ENCODE data around the gene TTC23L.

The TTC23L gene

DNA sequence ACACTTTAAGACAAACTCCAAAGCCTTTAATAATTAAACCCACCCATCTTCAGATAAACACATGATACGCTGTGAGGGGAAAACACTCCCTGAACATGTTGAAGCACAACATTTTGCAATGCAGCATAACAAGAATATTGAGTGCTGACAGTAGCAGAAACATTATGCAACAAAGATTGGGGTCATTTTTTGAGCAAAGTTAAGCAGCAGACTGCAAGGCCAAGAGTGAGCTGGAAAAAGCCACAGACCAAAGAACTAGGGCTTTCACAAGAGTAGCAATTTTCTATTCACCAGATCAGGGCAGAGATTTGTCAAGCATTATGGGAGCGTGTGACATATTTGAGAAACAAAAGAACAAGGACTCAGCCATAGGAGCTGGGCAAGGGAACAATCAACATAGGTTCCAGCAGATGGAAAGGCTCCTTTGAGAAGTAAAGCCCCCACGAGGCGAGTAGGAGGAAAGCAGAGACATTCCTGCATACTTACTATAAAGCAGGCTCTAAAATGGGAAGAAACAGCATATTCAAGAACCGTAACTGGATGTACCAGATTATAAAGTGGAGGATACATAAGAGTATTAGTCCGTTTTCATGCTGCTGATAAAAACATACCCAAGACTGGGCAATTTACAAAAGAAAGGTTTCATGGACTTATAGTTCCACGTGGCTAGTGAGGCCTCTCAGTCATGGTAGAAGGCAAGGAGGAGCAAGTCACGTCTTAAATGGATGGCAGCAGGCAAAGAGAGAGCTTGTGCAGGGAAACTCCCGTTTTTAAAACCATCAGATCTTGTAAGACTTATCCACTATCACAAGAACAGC, 4.8 kb upstream of the TTC23L start:
- no peak for DNase-seq

DNA sequence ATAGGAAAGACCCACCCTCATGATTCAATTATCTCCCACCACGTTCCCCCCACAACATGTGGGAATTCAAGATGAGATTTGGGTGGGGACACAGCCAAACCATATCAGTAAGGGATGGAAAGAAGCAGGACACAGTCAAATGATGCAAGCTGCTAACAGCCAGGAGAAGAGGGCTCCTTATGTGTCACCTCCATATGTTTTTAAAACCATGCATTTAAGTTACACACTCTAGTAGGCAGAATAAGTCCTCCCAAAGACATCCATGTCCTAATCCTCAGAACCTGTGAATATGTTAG, 4.2 kb upstream of the TTC23L start:
- DNase-seq = no peak

DNA sequence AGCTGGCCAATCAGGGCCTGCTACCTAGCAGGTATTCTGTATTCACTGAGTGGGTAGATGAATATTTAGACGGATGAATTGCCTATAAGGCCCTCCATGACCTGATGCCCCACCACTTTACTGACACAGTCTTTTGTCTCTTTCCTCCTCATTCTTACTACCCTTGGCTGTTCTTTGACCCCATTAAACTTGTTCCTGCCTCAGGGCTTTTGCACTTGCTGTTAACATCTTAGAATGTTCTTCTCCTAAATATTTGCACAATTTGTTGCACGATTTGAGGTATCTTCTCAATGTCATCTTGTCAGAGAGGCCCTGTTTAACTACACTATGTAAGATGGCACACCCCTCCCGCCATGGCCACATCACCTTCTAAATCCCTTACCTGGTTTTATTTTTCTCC, 3.3 kb upstream of the TTC23L start:
- no peak for DNase-seq

DNA sequence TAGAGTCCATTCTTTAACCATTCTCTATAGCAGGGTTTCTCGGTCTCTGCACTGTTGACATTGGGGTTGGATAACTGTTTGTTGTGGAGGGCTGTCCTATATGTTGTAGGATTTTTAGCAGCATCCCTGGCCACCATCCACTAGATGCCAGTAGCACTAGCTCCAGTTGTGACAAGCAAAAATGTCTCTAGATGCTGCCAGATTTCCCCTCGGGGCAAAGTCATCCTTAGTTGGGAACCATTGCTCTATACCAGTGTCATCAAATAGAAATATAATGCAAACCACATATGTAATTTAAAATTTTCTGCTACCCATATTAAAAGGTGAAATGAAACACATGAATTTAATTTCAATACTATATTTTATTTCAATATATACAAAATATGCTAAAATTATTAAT, 2.9 kb downstream of the TTC23L start:
- no peak for DNase-seq

DNA sequence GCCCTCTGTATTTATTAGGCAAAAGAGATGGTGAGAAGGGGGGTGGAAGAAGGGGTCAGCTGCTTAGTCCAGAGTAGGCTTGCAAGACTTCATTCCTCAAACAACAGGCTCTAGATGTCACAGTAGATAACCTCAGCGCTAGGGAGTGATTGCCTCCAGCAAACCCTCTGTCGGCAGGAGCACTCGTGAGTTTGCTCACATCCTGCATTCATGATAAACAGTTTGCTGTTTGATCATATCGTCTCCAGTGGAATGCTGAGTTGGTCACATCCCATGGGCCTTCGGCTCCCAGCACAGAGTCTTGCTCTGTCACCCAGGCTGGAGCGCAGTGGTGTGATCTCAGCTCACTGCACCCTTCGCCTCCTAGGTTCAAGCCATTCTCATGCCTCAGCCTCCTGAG, 3.6 kb downstream of the TTC23L start:
- DNase-seq = no peak

DNA sequence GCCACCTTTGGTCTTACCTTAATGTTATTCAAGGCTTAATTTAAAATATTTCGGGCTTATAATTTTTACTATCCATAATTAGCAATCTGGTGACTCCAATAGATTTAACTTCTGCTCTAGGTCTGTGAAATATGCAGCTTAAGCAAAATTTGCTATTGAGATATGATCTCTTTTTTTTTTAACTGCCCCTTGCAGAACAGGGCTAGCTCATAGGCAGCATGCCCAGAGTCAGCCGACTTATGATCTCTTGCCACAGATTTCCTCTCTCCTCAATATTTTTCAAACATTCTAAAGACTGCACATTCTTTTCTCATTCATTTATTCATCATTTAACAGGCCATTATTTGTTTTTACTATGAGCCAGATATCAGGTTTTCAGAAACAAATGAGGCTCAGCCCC, 4.5 kb downstream of the TTC23L start:
- DNase-seq = no peak

DNA sequence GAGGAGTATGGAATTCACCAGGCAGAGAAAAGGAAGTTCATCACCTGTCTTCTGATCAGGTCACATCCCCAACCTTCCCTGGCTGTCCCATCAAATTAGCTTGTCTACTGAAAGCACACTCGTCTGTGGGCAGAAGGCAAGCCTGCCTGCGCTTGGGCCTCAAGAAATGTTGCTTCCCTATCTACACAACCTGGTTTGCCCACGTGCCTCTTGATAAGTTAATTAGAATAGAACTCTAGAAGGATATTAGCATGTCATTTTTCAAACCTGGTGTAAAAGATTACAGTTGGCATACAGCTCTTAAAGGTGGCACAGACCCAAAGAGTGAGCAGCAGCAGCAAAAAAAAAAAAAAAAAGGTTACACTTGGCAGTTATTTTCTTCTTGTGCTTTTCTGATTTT, 5.1 kb downstream of the TTC23L start:
- no peak for DNase-seq

DNA sequence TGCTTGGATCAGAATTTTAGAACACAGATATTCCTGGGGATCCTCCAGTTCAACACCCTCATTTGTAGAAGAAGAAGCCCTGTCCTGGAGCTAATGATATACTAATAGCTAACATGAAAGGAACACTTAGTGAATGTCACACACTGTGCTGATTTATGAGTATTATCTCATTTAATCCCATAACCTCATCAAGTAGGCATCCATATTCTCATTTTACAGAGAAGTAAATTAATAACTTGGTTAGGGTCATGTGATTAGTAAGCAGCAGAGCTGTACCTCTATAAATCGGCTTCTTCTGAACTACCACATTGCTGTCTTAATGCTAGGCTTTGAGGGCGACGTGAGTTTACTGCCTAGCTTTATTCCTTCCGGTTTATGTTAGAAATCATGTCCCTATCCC, 6.0 kb downstream of the TTC23L start:
- DNase-seq = no peak

DNA sequence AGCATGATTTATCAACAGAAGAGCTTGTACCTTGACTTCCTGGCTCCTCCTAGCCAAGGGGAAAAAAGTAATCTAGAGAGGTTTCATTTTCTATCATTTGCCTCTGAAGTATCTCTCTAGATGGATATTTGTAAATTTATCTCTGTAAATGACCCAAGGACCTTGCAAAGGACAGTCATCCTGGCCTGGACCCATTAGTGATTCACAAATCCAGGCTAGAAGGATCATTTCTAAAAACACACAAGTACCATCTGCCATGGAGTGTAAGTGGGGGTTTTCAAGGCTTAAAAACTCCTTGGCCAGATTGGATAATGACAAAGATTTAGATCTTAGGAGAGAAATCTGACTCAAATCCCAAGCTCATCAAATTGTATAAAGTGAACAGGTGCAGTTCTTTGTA, 8.1 kb downstream of the TTC23L start:
- no peak for DNase-seq

DNA sequence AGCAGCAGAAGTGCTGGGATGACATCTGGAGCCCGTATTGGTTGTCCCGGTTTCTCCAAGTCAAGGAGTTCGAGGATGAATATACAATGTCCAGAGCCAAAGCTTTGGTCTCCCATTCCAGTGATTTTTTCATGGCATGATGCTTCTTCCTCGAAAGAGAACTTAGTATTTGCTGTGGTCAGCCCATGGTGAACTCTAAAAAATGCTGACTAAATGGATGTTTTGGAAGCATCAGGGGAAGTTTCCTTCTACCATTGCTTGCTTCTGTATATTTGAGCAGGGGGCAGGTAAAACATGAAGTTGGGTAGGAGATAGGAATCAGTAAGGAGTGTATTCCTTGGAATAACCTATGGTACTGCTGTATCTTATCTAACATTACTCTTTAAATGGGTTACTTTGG, 8.6 kb downstream of the TTC23L start:
- DNase-seq = no peak

DNA sequence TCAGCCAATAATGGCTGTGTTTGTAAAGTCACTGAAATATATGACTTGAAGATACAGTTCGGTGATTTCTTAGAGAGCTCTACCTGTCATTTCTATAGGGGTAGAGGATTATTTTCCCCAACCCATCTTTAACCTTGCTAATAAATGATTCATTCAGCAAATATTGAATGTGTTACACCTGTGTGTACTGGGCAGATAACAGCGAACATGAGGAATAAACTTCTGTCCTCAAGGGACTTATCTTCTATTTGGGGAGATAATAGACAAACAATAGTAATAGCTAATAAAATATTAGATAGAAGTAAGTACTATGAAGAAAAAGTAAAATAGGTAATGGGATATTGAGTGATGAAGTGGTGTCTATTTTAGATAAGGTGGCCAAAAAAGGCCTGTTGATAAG, 9.3 kb downstream of the TTC23L start:
- DNase-seq = no peak

DNA sequence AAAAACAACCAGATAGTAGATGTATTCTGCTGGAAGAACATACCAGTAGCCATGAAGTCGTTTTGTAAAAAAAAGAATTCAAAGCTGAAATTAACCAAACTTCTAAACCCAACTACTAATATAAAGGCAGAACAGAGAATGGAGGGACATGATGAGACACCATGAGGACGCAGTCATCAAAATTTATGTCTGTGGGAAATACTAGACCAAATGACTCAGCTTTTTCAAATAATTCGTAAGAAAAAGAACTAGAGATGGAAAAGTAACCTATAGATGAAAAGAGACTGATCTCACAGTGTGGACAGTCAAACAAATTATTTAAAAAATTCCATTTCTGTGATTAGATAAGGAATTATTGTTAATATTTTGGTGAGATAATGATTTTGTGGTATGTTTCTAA, 10.3 kb downstream of the TTC23L start:
- no peak for DNase-seq

DNA sequence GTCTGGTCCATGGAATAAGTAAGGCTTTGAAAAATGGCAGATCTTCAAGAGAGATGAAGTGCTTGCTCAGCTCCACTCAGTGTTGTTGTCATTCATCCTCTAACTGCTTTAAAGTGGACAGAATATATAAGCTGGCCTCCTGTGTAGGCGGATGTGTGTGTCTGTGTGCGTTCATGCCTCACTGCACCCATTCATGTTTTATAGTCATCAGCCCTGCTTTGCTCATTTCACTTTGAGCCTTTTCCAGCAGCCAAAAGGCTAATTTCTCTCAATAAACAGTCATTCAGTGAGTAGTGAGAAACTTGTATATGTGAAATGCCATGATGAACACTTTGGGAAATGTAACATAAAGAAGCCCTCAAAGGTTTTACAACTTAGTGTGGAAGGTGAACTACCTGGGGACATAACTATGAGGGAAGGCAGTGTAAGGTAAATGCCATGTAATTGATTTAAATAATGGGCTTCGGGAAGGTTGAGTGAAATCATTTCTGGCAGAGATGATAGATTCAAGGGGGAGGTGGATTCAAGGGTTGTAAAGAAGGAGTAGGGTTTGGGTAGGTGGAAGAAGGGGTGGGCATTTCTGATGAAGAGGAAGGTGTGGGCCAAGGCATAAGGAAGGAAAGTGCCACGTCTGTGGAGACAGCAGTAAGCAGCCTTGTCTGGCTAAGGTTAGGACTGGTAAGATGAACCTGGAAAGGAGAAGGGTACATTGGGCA, 15.7 kb downstream of the TTC23L start:
- DNase-seq = peak; percentile 92

DNA sequence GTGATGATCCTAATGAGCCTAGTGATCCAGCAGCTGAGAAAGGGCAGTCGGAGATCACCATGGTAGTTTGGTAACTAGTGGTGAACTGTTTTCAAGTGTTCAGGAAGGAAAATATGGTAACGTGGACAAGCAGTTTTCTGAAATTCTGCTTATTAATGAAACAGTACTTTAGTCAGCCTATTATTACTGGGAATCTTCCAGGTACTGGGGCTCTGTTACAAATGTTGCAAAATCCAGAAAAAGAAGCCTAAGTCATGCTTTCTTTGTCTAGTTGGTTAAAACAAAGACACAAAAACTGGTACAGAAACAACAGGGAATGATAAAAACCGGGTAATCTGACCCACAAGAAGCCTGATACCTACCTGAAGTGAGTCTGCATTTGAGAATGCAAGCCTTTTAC, 18.2 kb downstream of the TTC23L start:
- DNase-seq = no peak

DNA sequence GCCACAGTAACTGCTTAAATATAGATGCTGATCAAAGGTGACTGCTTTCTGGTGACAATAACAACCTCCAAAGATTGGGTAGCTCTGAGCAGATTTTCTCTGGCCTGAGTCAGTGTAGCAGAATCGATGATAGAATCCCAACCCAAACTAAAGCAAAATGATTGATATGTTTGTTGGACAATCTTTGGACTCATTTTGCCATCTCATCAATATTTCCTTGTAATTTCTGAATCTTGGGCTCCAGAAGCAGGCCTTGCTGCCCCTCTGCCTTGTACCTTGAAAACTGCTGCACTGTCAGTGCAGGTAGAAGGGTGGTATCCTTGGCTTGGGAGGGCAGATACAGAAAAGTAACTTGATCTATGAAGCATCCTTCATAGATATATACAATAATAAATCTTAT, 18.9 kb downstream of the TTC23L start:
- DNase-seq = no peak

DNA sequence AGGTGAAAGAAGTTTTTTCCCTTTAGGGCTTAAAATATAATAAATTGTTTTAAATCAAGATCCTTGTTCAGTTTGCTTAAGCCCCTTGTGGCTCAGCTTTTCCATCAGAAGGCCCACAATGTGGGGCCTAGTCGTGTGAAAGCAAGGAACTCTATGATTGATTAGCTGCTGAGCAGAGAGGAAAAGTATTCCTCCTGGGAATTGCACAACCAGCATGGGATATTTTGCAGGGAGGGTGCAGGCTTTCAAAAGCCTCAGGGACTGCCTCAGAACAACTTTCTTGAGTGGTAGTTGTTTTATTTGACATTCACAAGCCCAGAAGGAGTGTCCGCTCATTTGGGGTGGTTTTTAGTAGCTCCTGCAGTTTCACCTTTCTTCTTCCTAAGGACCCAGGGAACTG, 19.8 kb downstream of the TTC23L start:
- DNase-seq = no peak

DNA sequence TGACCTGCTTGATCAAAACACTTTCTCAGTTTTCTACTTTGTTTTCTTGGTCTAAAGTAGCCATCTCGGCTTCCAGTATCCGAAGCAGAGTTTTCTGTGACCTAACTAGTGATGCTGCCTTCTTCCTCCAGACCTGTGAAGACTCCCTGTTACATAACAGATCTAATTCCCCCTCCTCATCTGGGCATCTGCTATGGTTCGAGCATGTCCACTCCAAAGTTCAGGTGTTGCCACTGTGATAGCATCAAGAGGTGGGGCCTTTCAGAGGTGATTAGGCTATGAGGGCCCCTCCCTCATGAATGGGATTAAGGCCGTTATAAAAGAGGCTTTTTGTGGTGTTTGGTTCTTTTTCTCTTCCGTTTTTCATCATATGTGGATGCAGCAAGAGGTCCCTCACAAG, 20.3 kb downstream of the TTC23L start:
- DNase-seq = no peak

DNA sequence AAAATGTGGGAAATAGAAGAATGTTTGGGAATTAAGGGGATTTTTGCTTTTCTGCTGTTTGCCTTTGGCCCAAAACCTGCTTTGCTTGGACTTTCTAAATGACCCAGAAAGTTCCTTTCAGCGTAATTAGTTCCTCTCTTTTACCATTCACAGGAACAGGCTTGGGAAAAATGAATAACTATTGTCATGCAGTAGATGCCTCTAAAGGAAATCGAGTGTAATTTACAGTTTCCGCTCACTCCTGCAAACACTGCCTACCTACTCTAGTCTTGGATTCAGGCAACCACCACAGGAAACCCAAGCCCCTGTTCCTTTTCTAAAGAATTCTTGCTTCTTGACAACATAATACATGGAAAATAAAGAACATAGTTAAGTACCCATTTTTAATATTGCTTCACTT, 25.0 kb downstream of the TTC23L start:
- no peak for DNase-seq

DNA sequence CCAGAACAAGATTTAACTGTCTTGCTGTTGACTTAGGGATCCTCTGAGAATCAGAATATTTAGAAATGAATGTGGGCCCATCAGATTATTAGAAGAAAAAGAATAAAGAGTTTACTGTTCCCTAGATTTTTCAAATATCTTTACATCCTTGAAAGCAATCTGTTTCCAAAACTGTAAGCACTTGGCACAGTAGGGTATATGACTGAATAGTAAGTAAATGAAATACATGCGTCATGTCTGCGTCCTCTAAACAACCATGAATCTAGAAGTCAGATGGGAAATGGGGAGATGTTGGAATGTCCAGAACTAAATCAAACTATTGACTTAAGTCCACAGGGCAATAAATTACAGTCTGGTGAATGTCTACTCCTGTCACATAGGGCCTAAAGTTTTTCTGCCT, 26.1 kb downstream of the TTC23L start:
- no peak for DNase-seq

DNA sequence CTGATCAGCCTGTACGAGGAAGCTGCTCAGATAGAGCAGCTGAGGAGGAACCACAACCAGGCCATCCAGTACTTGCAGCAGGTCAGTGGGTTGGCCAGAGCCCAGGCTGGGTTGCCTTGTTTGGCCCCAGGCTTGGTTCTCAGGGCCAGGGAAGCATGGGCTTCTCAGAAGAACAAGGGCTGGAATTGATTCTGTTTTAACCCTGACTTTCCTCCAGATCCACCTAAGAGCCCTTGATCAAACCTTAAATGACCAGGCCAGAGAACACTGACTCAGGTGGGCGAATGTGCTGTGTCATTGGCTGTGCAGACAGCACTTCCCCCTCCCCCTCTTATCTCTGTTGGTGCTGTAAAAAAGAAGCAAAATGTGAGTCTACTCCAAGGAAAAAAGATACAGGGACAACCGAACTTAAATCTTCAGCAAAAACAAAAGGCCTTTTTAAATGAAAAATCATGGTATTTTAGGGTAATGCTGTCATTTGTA, 28.1 kb downstream of the TTC23L start:
- no peak for DNase-seq

DNA sequence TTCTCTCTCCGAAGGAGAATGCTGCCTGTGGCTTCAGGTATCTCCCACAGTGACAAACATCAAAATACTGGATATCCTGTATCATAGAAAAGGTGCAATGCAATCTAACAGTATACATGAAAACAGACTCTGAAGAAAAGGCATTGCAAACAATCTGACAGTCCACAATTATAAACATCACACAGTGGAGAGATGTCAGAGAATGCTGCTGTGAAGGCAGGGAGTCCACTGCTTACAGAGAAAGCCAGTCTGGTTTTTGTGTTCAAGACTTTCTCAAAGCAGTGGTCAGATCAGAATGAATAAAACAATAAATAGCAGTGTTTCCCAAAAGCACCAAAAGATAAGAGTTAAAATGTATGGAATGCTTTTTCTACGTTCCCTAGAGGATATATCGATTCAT, 28.7 kb downstream of the TTC23L start:
- DNase-seq = no peak

DNA sequence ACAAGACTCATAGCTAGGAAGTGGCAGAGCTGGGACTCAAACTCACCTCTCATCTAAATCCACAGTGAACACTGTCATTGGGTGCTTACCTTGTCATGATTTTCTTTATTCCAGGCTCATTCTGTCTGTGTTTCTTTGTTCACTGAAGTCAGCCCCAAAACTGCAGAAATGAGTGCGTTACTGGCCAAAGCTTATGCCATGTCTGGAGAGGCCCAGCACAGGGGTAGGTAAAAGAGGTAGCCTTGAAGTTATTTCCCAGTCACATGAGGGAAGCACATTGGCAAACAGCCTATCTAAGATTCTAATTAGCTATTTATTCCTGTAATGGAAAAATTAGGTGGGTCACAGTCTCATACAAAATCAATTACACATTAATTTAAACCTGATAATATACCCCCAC, 29.8 kb downstream of the TTC23L start:
- no peak for DNase-seq

DNA sequence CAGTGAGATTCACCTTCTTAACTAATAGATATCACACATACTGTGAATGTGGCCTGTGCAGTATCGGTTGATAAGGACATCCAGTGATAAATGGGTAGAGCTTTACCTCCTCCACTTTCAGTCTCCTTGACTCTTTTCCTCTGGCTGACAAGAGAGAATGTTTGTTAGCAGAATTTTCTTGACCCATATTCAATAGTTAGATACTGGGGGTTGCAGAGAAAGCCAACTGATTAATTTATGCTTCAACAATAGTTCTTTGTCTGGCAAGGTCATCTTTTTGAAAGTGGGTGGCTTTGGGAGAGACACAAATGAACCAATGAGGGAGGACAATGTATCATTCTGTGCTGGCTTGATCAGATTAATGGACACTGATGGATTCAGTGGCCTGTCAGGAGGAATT, 30.3 kb downstream of the TTC23L start:
- DNase-seq = no peak

DNA sequence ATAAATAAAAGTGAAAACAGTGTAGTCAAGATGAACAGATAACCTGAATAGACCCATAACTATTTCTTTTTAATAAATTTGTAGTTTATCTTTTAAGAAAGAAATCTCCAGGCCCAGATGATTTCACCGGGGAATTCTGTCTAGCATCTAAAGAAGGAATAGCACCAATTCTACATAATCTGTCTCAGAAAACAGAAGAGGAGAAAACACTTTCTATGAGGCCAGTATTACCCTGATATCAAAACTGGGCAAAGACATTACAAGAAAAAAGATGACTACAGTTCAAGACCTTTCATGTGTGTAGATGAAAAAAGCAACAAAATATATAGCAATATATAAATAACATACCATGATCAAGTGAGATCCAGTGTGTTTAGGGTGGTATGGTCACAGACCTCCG, 31.4 kb downstream of the TTC23L start:
- DNase-seq = no peak

DNA sequence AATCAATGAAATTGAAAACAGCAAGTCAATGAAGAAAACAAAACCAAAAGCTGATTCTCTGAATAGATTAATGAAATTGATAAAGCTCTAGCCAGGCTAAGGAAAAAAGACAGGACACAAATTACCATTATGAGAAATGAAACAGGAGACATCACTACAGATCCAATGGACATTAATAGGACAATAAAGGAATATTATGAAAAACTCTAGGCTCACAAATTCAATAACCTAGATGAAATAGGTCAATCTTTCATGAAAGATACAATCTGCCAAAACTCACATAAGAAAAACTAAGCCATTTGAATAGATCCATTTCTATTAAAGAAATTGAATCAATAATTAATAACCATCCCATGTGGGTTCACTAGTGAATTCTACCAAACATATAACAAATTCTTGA, 37.3 kb downstream of the TTC23L start:
- DNase-seq = no peak

Measured in NCI-H2081 treated with DMSO at 0.1 percent for 48 hours (cell line).